B cell (primary cell): ENCODE measurements around the gene EPB41L4A.

Experiments used
- CTCF ChIP-seq: fragments of 200-600 bp; IDR thresholded peaks from one replicate; pipeline ENCODE4 v1.8.0; 2022; ENCODE audit warnings: antibody characterized with exemption, mild to moderate bottlenecking
- EZH2 ChIP-seq: IDR thresholded peaks from 2 replicates; pipeline ENCODE4 v1.6.1; 2012; ENCODE audit warnings: borderline replicate concordance, low read depth, mild to moderate bottlenecking, moderate library complexity, low read length; ENCODE audit not compliant: insufficient read depth, poor library complexity, severe bottlenecking

- TF ChIP-seq CTCF (no peak), EZH2 (no peak)
Measured at GRCh38 chr5:112189391-112189790, 229.7 kb downstream of the EPB41L4A start.
